T-helper 1 cell treated with Interleukin-12 subunit alpha and Interleukin-12 subunit beta and Interleukin-4 antibody, amounts not matched to agents 30 μg/mL and 1 μg/mL, for 36 hours (primary cell): ENCODE data around the gene ENDOU.

Experiments used
- H3K27ac Mint-ChIP-seq: one replicate; pipeline ENCODE4 v1.8.0; 2021; ENCODE audit warnings: mild to moderate bottlenecking, mixed read lengths
- H3K27me3 Mint-ChIP-seq: one replicate; pipeline ENCODE4 v1.8.0; 2021; ENCODE audit warnings: low read depth, mixed read lengths
- H3K36me3 Mint-ChIP-seq: one replicate; pipeline ENCODE4 v1.8.0; 2021; ENCODE audit warnings: low read depth, mixed read lengths
- H3K4me1 Mint-ChIP-seq: one replicate; pipeline ENCODE4 v1.8.0; 2021; ENCODE audit warnings: low read depth, mixed read lengths
- H3K4me3 Mint-ChIP-seq: one replicate; pipeline ENCODE4 v1.8.0; 2021; ENCODE audit warnings: mild to moderate bottlenecking, moderate library complexity, mixed read lengths
- H3K9me3 Mint-ChIP-seq: one replicate; pipeline ENCODE4 v1.8.0; 2021; ENCODE audit warnings: mixed read lengths

The ENDOU gene

DNA sequence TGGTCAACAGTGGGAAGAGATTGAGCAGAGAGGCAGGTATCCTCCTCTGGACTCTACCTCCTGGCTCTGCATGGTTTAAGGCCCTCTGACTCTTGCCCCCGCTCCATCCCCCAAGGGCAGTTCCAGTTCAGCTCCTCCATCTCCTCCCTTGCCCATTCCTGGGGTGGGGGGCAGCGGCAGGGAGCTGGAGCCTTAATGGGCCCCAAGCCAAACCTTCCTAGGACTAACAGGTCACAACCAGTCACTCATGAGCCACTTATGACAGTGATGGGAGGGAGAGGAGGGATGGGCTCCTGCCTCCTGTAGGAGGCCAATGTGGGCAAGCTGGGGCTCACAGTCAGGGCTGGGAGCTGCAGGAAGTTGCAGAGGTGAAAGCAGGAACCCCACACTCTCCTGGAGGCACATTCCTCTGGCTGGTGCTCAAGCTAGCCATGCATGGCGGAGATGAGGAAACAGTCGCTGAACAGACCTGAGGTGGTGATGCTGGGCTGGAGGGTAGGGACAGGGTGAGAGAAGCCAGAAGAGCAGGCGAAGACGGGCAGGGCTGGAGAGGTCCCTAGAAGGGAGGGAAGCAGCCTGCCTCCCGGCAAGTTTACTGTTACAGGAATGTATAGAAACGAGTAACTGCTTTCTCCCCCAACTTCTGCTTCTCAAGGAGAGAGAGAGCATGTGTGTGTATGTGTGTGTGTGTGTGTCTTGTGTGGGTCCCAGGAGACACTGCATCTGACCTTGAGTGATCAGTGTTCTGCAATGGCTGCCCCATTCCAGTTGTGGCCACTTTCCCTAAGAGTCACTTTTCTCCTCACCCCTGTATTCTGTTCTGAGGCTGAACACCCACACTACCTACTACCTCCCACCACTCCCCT, 38.4 kb upstream of the ENDOU start:
- Mint-ChIP-seq H3K9me3 (no peaks in the 10 kb centered on the region), H3K27ac (no peak overlapping the region), H3K36me3 (no peaks in the 10 kb centered on the region), H3K27me3 (peaks cover 10% of the 10 kb centered on the region), H3K4me1 (peaks cover 3% of the 10 kb centered on the region), H3K4me3 (no peak overlapping the region)

DNA sequence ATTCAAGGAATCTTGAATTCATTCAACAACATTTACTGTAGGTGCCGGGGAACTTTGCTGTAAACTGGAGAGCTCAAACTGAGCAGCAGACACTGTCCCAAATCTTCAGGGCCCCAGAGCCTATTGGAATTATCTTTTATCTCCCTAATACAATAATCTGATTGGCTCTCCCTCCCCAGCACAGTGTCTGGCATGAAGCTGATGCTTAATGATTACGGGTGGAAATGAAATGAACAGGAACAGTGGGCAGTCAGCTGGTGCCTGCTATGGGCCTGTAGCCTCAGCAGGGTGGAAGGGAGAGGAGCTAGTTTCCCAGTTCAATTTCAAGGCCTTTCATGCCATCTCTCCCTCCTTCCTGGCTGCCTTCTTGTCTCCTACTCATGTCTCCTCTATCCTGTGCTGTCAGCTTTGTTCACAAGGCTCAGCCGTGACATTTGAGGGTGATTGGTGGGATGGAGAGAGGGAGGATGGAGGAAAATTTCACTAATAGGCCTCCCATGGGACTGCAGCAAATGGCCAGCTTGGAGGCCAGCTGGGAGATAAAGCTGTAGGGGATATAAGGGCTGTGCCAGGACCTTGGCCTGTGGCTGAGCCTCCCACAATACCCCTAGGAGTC, 37.7 kb upstream of the ENDOU start:
- Mint-ChIP-seq H3K4me1 (peaks cover 6% of the 10 kb centered on the region), H3K27me3 (peaks cover 10% of the 10 kb centered on the region), H3K4me3 (no peak overlapping the region), H3K27ac (no peak overlapping the region), H3K9me3 (no peaks in the 10 kb centered on the region), H3K36me3 (no peaks in the 10 kb centered on the region)

GRCh38 chr12:47758834-47759690, 33.8 kb upstream of the ENDOU start, which contains the start of gene RAPGEF3:
TSS of gene RAPGEF3 (minus strand) at chr12:47758880. CDS start at chr12:47758556, 324 bp downstream.
- Mint-ChIP-seq H3K36me3 (no peaks in the 10 kb centered on the region), H3K27me3 (no peaks in the 10 kb centered on the region), H3K27ac (no peak within 1 kb of the TSS), H3K9me3 (no peaks in the 10 kb centered on the region), H3K4me1 (peaks cover 37% of the 10 kb centered on the region), H3K4me3 (peak within 1 kb of the TSS; percentile 67)

GRCh38 chr12:47758584-47758833, 33.2 kb upstream of the ENDOU start:
- H3K27ac Mint-ChIP-seq = no peak overlapping the region

GRCh38 chr12:47757840-47758583, 32.7 kb upstream of the ENDOU start:
- Mint-ChIP-seq H3K36me3 (no peaks in the 10 kb centered on the region), H3K4me1 (peaks cover 43% of the 10 kb centered on the region), H3K9me3 (no peaks in the 10 kb centered on the region)

More at GRCh38 chr12:47758584-47758833, 33.2 kb upstream of the ENDOU start:
- H3K36me3 Mint-ChIP-seq = no peaks in the 10 kb centered on the region
- no peaks in the 10 kb centered on the region for H3K9me3 Mint-ChIP-seq
- no peaks in the 10 kb centered on the region for H3K27me3 Mint-ChIP-seq
- H3K4me1 Mint-ChIP-seq = peaks cover 40% of the 10 kb centered on the region
- H3K4me3 Mint-ChIP-seq = peak overlapping the region; percentile 33

GRCh38 chr12:47757364-47757839, 32.1 kb upstream of the ENDOU start:
- H3K36me3 Mint-ChIP-seq = no peaks in the 10 kb centered on the region
- H3K27me3 Mint-ChIP-seq = no peaks in the 10 kb centered on the region
- no peak overlapping the region for H3K27ac Mint-ChIP-seq
- peaks cover 43% of the 10 kb centered on the region for H3K4me1 Mint-ChIP-seq
- H3K9me3 Mint-ChIP-seq = no peaks in the 10 kb centered on the region
- H3K4me3 Mint-ChIP-seq = no peak overlapping the region

More at GRCh38 chr12:47757840-47758583, 32.7 kb upstream of the ENDOU start:
- Mint-ChIP-seq H3K27me3 (no peaks in the 10 kb centered on the region), H3K4me3 (peak overlapping the region; percentile 34), H3K27ac (no peak overlapping the region)

DNA sequence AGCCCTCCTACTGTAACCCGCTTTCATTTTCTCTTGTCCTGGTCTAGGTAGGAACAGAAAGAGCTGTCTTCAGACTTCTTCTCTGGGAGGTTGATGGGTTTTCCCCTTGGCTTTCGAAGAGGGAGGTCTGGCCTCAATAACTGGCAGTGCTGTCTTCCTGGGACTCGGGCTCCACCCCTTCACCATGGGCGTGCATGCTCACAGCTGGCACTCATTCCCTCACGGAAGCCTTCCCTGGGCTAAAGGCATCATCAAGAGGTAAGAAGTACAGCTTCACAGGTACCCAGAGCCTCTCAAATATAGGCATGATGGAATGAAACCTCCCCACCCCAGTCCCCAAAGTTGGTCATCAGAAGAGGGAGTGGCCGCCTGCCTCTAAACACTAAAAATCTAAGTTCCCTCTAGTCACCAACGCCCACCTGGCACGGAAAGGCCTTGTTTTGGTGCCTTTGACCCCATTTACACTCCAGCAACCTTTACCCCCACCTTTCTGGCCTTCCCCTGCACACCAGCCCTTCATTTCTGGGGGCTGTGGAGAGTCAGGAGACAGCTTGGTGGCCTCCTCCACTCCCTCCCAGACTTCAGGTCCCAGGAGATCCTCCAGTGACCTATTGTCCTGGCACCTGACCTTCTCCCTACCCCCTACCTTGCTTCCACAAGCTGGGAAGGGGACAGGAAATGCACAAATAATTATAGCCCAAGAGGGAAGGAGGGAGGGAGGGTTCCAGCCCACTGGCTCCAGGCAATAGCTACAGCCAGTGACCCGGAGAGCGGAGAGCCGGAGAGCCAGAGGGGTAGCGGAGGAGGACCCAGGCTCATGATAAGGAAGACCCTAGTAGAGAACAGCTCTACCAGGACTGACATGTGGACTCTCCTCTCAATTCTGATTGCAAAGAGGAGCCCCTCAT, 30.6 kb upstream of the ENDOU start:
- H3K27ac Mint-ChIP-seq = peak overlapping the region; percentile 12
- no peaks in the 10 kb centered on the region for H3K9me3 Mint-ChIP-seq
- H3K36me3 Mint-ChIP-seq = no peaks in the 10 kb centered on the region
- no peaks in the 10 kb centered on the region for H3K27me3 Mint-ChIP-seq
- peaks cover 42% of the 10 kb centered on the region for H3K4me1 Mint-ChIP-seq
- peak overlapping the region; percentile 53 for H3K4me3 Mint-ChIP-seq

GRCh38 chr12:47754881-47755280, 29.6 kb upstream of the ENDOU start:
- peaks cover 42% of the 10 kb centered on the region for H3K4me1 Mint-ChIP-seq
- no peak overlapping the region for H3K4me3 Mint-ChIP-seq

DNA sequence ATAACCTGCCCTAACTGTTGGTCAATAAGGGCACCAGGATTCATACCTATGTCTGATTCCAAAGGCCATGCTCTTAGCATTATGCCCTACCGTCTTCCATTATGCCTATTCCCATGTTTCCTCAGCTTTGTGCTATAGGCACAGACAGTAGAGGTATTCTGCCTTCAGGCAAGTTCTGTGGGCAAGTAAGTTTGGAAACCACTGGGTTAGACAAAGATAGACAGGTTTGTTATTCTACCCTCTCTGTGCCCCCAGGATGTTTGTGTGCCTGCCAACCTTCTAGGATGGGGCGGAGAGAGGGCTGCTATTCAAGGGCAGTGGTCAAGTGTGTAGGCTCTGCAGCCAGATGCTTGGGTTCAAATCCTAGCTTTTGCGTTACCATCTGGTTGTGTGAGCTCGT, 28.8 kb upstream of the ENDOU start:
- no peaks in the 10 kb centered on the region for H3K27me3 Mint-ChIP-seq
- no peaks in the 10 kb centered on the region for H3K36me3 Mint-ChIP-seq
- H3K4me3 Mint-ChIP-seq = no peak overlapping the region
- H3K4me1 Mint-ChIP-seq = peaks cover 42% of the 10 kb centered on the region
- H3K9me3 Mint-ChIP-seq = no peaks in the 10 kb centered on the region
- no peak overlapping the region for H3K27ac Mint-ChIP-seq

More at GRCh38 chr12:47754881-47755280, 29.6 kb upstream of the ENDOU start:
- no peaks in the 10 kb centered on the region for H3K9me3 Mint-ChIP-seq
- no peaks in the 10 kb centered on the region for H3K27me3 Mint-ChIP-seq
- H3K27ac Mint-ChIP-seq = peak overlapping the region; percentile 12
- H3K36me3 Mint-ChIP-seq = no peaks in the 10 kb centered on the region

DNA sequence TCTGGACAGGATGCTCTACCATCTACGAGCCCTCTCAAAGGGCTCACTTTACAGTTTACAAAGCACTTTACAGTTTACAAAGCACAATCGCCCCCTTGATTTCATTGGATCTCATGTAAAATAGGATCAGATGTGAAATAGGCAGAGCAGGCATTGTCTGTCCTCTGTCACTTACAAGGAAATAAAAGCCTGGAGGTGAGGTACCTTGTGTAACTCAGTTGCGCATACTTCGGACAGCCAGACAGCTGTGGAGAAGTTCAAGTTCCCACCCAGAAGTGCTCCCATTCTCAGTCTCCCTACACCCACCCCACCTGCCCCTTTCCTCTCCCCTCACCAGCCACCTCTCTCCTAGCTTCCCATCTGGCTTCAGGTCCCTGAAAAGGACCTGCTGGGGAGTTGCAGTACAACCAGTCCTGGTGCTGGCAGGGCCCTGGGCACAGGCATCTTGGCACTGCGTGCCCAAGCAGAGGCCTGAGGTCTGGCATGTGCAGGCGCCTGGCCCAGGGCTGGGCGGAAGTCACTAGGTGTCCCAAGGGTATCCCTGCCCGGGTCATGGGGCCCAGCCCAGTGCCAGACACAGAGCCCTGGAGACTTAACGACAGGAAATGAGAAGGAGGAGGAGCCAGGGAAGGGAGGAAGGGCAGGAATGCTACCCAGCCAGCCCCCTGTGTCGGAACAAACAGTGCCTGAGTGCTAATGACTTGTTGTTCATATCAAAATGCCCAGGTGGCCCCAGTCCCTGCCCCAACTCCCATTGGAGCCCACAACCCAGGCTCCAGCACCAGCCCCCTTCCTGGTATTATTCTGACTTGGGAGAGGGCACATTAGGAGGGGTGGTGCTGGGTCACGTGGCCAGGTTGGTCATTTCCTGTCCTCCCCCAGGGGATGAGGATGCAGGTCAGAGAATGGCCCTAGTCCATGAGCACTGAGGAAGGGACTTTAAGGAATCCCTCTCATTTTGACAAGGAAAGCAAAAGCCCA, 28.0 kb upstream of the ENDOU start:
- H3K9me3 Mint-ChIP-seq = no peaks in the 10 kb centered on the region
- H3K27me3 Mint-ChIP-seq = no peaks in the 10 kb centered on the region
- no peak overlapping the region for H3K4me3 Mint-ChIP-seq
- peaks cover 41% of the 10 kb centered on the region for H3K4me1 Mint-ChIP-seq
- no peaks in the 10 kb centered on the region for H3K36me3 Mint-ChIP-seq
- no peak overlapping the region for H3K27ac Mint-ChIP-seq

- no peaks in the 10 kb centered on the region for H3K36me3 Mint-ChIP-seq
- H3K4me3 Mint-ChIP-seq = no peak overlapping the region
- no peaks in the 10 kb centered on the region for H3K27me3 Mint-ChIP-seq
- H3K4me1 Mint-ChIP-seq = peaks cover 37% of the 10 kb centered on the region
- no peaks in the 10 kb centered on the region for H3K9me3 Mint-ChIP-seq
- no peak overlapping the region for H3K27ac Mint-ChIP-seq
Observed at GRCh38 chr12:47752552-47752951, 27.3 kb upstream of the ENDOU start.

DNA sequence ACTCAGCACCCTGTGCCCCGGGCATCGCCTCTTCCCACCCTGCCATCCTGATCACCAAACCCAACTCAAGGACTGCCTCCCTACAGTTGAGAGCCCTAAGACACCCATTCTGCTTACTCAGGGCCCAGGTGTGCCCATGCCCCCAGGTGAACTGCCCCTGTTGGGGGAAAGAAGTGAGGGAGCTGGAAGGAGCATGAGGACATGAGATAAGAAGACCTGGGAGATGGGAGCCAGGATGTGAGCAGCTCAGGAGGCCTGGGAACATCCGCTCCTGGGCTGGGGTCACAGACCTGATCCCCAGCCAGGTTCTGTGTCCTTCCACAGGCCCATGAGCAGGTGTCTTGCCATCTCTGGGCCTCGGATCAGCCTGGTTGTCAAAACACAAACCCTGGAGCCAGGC, 26.8 kb upstream of the ENDOU start:
- H3K36me3 Mint-ChIP-seq = no peaks in the 10 kb centered on the region
- H3K27ac Mint-ChIP-seq = no peak overlapping the region
- no peaks in the 10 kb centered on the region for H3K9me3 Mint-ChIP-seq
- H3K4me1 Mint-ChIP-seq = peaks cover 33% of the 10 kb centered on the region
- no peak overlapping the region for H3K4me3 Mint-ChIP-seq
- no peaks in the 10 kb centered on the region for H3K27me3 Mint-ChIP-seq
